K562 (cell line): Measurements from ENCODE around the gene CABP7. TPM values are rescaled to one million over a fixed set of nuclear protein-coding genes. Genes with fewer than 3 reads are reported as not detected.

Source experiments
- CC2D1A ChIP-seq: fragments of 450-650 bp; IDR thresholded peaks from 2 replicates; pipeline ENCODE4 v1.6.1; 2017; ENCODE audit warnings: mild to moderate bottlenecking
- CSDE1 ChIP-seq, 2 experiments: fragments of 450-650 bp; IDR thresholded peaks; 2 replicates each; pipeline ENCODE4 v1.6.1; 2016; ENCODE audit warnings: mild to moderate bottlenecking in 1 of 2
- FOXJ2 ChIP-seq: fragments of 200-800 bp; sonication (Bioruptor generic); IDR thresholded peaks from 2 replicates; pipeline ENCODE4 v1.6.1; 2016; ENCODE audit warnings: missing genetic modification characterization, missing compliant biosample characterization
- HLTF ChIP-seq: fragments of 450-650 bp; IDR thresholded peaks from 2 replicates; pipeline ENCODE4 v1.6.1; 2016
- HMG20B ChIP-seq: fragments of 250-450 bp; sonication (Bioruptor Pico); IDR thresholded peaks from 2 replicates; pipeline ENCODE4 v1.5.0; 2021; ENCODE audit warnings: mild to moderate bottlenecking
- IRF9 ChIP-seq: fragments of 450-650 bp; IDR thresholded peaks from 2 replicates; pipeline ENCODE4 v1.6.1; 2016; ENCODE audit warnings: missing biosample characterization, missing genetic modification characterization
- MECOM ChIP-seq: fragments of 250-450 bp; sonication (Bioruptor Pico); IDR thresholded peaks from 2 replicates; pipeline ENCODE4 v1.8.0; 2022; ENCODE audit warnings: inconsistent platforms
- MNT ChIP-seq, 2 experiments: fragments of 450-650 bp; conservative IDR thresholded peaks; 2 replicates each; pipeline ENCODE4 v1.6.1; 2017; ENCODE audit warnings: mild to moderate bottlenecking in 2 of 2, moderate library complexity in 2 of 2
- RBBP5 ChIP-seq: fragments of 200-600 bp; sonication (generic); IDR thresholded peaks from 2 replicates; pipeline ENCODE4 v1.6.1; 2012; ENCODE audit warnings: borderline replicate concordance, mild to moderate bottlenecking, low read length, control low read depth, inconsistent platforms; ENCODE audit not compliant: insufficient read depth, poor library complexity, severe bottlenecking
- RREB1 ChIP-seq: fragments of 250-450 bp; sonication (Bioruptor Pico); IDR thresholded peaks from 2 replicates; pipeline ENCODE4 v1.4.0; 2020
- SREBF1 ChIP-seq: fragments of 150-350 bp; IDR thresholded peaks from 2 replicates; pipeline ENCODE4 v1.6.1; 2014; ENCODE audit warnings: antibody characterized with exemption, low read depth, low read length, borderline replicate concordance
- TBP ChIP-seq: optimal IDR thresholded peaks from 2 replicates; pipeline ENCODE3; 2011; ENCODE audit warnings: low read depth, low read length, improper control_type of control experiment
- ZBTB11 ChIP-seq, 3 experiments: fragments of 200-800 bp in 1 of 3; fragments of 250-450 bp in 1 of 3; fragments of 450-650 bp in 1 of 3; sonication (Bioruptor Pico) in 1 of 3; sonication (Bioruptor generic) in 1 of 3; formaldehyde crosslinking in 1 of 3; IDR thresholded peaks; 2 replicates each; pipeline versions ENCODE4 v1.6.1 to v1.8.0; 2016 to 2022; ENCODE audit warnings: mild to moderate bottlenecking in 2 of 3, missing genetic modification characterization in 2 of 3, missing compliant biosample characterization in 1 of 3, moderate library complexity in 1 of 3
- ZNF121 ChIP-seq: sonication (generic); formaldehyde crosslinking; conservative IDR thresholded peaks from 2 replicates; pipeline ENCODE4 v1.8.0; 2022; ENCODE audit warnings: missing genetic modification reagents
- ZNF311 ChIP-seq: fragments of 250-450 bp; sonication (Bioruptor Pico); IDR thresholded peaks from 2 replicates; pipeline ENCODE4 v1.4.0; 2020; ENCODE audit warnings: mild to moderate bottlenecking, moderate library complexity
- ZNF644 ChIP-seq: fragments of 200-800 bp; sonication (Bioruptor generic); IDR thresholded peaks from 2 replicates; pipeline ENCODE4 v1.6.1; 2016; ENCODE audit warnings: low read depth, missing genetic modification characterization, missing compliant biosample characterization
- polyA plus RNA-seq, 8 experiments: library from polyadenylated mRNA; depleted of rRNA in 4 of 8; stranded (reverse) in 5 of 8; unstranded in 3 of 8; fragments of >200 nt; fragmentation: Nextera tagmentation in 2 of 8; fragmentation: Illumina TruSeq in 1 of 8; extraction: Ambion mirVana in 2 of 8; extraction: Trizol in 1 of 8; gene quantifications; 2 replicates each; pipeline versions ENCODE4 v1.2.1 to v1.2.3, GENCODE V29; 2011 to 2014; ENCODE audit warnings: inconsistent platforms in 1 of 8, missing spikeins in 1 of 8
- total RNA-seq, 7 experiments: library from RNA; depleted of rRNA in 6 of 7; stranded (reverse); fragments of >200 nt in 6 of 7; fragmentation: Illumina TruSeq in 2 of 7; extraction: Trizol in 2 of 7; gene quantifications; 2 replicates each; pipeline versions ENCODE4 v1.2.1 to v1.2.3, GENCODE V29; 2011 to 2021; ENCODE audit warnings: low replicate concordance in 1 of 7

Gene CABP7
- total and polyA plus RNA-seq, 9 of the 15 experiments (the other 6 are each of a cell fraction or from before 2014, with no cell fraction given): not detected

GRCh38 chr22:29766632-29767170, 46.9 kb downstream of the CABP7 start, which contains the start of gene ZMAT5 (continued):
- TF ChIP-seq RREB1 (CRISPR knock-in tag): no peak
- TF ChIP-seq HLTF: no peak
- no peak for TF ChIP-seq ZNF311 (CRISPR knock-in tag)
- no peak for TF ChIP-seq ZNF121 (CRISPR knock-in tag)
- TF ChIP-seq HMG20B: no peak
- TF ChIP-seq MECOM (CRISPR knock-in tag): no peak
- no peak for TF ChIP-seq FOXJ2 (tag)
- TF ChIP-seq TBP: peak; percentile 57
- peak; percentile 93; the same call in 1 of the 2 replicates for TF ChIP-seq ZNF644
- no peak for TF ChIP-seq IRF9 (tag)
- peak; percentile 13 for TF ChIP-seq RBBP5
- no peak for TF ChIP-seq CC2D1A
- no peak for TF ChIP-seq ZBTB11 (CRISPR knock-in tag; IDR thresholded peaks at IDR 0.05)
- TF ChIP-seq CSDE1 (IDR thresholded peaks at IDR 0.05): no peak
- TF ChIP-seq MNT (conservative IDR thresholded peaks at IDR 0.05): 0 out of 4 replicates have a peak, but pooled peaks of 1 of the 2 experiments have one; percentile 50
- no peak for TF ChIP-seq SREBF1
